ENCODE results near the gene CAMTA1.

CAMTA1 gene

DNA sequence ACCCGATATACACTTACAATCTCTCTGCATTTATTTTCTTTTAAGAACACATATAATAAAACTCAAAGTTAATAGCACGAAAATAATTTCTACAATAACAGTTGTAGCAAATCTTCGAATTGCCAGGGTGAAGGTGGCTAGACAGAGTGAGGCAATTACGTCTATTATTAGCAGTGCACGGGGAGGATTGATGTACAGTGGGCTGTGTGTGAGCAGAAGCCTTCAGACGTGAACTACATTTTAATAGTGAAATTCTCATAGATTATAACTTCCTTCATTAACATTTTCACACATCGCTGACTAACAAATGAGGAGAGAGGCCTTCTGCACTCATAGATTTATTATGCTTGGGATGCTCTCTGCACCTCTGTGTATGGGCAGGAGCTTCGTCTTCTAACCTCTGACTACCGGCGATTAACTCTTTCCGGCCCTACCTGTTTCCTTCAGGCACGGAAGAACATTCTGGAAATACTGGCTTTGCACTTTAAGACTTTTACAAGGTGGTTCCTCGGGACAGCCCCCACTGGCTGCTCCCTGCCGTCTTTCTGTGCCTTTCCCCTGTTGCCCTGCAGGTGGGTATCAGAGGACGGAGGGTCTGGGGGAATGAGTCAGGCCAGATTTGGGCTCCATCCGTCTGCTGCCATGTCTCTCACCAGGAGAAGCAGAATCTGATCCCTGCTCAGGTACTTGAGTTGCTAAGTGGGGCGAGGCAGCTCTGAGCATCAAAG, 200.5 kb downstream of the CAMTA1 start:
- no peak for DNase-seq

DNA sequence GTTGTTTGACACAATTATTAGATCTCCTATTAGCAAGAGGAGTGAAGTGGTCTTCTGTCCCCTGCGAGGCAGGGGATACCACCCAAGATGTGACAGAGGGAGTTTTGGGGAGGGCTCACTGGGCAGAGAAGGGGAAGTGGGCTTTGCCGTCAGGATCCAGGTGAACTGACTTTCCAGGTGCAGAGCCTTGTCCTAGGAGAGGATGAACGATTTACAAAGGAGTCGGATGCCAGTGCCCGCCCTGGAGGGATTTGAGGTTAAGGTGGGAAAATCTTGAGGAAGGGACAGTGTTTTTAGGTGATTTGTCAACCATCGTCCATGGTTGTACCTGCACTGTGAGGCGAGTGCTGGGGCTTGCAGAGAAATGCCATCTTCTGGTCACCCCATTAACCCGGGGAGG, 201.0 kb downstream of the CAMTA1 start:
- DNase-seq = no peak

DNA sequence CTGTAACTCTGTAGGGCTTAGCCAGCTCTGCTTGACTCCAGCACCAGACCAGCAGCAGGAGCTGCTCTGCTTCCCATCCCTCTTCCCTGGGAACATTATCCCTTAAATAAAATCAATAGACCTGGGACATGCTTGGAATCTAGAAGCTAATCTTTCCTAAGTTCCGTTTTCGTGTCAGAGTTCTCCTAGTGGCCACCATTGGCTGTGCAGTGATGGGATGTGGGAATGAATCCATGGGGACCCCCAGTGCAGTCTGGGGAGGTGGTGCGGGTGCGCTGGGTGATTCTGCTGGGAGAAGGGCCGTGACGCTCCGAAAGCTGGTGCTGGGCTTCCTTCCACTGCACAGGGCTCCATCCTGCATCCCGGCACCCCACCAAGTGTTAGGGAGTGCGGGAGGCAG, 202.7 kb downstream of the CAMTA1 start:
- DNase-seq = no peak

DNA sequence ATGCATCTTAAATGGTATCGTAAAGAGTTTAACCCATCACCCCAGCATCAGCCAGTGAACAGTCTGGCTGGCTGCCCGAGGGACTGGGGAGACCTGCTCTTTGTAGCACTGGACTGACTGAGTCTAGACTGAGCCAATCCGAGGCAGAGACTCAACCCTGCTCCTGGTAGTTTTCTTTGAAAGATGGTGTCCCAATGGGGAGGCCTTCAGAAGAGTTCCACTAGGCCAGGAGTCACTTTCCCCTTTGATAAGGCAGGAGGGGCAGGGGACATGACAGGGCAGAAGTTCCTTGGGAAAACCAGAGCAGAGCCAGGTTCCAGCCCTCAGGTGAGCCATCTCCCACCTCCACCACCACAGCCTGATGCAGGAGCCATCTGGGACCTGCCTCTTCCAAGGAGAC, 203.5 kb downstream of the CAMTA1 start:
- DNase-seq = no peak

DNA sequence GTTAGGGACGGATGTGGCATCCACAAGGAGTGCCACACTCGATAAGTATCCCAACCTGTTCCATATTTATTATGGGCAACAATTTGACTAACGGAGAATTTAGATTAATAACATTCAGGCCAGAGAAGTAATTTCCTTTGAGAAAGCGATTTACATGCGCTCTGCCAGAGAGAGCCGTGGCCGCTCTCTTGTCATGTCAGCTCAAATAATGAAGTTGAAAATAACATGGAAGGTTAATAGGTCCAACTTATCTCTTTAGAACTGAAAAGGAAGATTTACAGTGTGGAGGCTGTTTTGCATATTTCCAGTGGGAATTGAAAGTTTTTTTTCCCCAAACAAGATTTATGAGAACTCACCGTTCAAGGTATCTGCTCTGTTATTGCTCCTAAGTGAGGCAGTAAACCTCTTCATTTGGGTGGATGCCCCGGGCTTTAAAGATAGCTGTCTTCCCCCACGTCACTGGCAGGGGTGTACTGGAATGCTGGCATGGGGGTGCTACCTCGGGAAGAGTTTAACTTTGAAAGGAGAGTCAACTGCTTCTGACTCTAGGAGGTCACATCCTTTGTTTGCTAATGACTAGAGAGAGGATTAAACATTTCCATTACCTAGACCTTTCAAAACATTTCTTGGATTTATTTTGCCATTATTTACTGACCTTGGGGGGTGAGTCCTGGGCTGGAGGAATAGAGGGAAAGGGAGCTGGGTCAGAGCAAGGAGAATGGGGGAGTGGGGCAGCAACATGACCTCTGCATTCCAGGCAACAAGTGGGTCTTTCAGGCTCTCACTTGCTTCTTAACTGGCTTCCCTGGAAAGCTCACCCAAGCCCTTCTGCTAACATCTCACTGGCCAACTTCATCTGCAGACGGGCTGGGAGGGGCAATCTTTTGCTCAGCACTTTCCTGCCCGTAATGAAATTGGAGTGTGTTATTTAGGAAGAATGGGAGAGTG, 204.2 kb downstream of the CAMTA1 start:
- DNase-seq = no peak

DNA sequence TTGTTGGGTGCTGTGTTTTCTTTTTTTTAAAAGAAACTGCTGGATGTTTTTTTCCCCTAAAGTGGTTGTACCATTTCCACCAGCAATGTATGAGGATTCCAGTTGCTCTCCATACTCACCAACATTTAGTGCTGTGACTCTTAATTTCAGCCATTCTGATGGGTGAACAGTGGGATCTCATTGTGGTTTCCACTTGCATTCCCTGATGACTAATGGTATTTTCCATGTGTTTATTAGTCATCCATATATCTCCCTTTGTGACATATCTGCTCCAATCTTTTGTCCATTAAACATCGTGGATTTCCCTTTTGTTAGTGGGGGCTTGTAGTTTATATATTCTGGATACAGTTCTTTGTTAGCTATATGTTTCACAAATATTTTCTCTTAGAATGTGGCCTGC, 206.0 kb downstream of the CAMTA1 start:
- DNase-seq = no peak

DNA sequence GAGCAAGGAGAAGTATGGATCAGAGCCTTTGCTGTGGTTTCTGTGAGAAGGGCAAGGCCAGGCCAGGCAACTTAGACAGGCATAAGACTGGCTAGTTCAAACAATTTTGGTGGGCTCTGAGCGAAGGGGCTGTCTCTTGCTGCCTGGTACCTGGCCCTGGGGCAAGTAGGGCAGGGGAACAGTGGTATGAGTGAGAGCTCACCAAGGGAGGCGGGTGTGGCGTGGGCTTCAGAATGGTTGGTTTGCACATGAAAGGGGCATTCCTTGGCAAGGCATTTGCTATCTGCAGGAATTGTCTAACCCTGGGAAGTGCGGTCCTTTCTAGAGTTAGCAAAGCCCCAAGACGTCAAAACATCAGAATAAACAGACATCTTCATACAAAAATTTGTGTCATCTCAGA, 210.5 kb downstream of the CAMTA1 start:
- no peak for DNase-seq

DNA sequence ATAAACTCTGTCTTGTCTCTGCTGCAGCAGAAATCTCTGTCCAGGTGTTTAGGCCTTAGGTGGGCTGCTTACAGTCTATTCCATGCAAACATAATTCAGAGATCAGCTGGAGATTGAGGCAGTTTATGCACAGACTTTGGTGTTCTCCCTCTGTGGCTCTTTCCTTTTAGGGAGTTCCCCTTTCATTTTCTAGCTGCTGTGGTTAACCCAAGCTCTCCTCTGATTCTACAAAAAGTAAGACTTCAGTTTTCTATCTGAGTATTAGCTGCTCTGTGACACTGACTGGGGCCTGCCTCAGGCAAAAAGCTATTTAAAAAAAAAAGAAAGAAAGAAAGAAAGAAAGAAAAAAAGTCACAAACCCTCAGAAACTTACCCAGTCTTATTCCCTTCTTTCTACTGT, 211.1 kb downstream of the CAMTA1 start:
- no peak for DNase-seq

DNA sequence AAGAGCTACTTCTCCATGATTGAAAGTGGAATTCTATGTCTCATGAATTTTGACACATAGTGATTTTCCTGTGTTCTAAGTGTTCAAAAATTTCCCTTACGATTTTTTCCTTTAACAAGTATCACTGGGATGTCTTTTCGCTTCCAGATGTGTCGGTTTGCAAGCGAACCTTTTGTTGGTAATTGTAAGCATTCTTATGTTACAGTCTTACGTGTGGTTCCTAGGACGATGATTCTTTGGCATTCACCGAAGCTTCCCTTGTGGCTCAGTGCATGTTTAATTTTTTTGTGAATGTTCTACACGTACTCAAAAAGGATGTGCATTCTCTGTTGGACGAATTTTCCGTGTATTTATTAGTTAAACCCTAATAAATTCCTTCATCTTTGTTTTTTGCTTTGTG, 211.6 kb downstream of the CAMTA1 start:
- no peak for DNase-seq

DNA sequence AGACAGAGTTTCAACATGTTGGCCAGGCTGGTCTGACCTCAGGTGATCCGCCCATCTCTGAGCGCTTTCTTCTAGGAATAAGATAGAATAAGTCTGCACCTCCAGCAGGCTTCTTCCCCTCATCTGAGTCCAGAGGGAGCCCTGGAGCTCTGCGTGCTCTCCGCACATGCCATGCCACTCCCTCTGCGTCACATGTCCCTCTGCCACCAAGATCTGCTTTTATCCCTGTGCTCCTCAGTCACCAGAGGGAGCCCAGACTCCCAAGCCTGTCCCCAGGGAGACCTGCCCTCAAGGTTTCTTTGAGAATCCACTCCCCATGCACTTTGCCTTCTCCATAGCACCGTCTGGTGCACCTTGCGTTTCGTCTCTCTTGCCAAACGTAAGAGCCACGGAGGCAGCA, 213.0 kb downstream of the CAMTA1 start:
- DNase-seq = no peak

DNA sequence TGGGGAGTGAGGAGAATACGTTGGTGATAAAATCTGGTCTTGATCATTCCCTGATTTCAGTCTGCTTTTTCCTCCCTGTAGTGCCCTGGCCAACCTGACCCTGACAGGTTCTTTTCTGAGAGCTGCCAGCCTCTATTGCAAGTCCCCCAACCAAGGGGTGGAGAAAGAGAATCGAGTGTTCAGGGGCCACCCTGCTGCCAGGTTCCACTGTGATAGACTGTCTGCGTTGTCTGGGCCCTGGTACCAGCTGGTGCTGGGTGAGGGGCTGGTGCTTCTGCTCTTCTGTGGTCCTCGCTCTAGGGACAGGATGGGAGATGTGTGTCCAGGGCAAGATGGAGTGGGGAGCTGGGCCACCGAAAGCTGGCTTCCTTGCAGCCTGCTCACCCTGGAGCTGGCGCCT, 214.6 kb downstream of the CAMTA1 start:
- DNase-seq = no peak

DNA sequence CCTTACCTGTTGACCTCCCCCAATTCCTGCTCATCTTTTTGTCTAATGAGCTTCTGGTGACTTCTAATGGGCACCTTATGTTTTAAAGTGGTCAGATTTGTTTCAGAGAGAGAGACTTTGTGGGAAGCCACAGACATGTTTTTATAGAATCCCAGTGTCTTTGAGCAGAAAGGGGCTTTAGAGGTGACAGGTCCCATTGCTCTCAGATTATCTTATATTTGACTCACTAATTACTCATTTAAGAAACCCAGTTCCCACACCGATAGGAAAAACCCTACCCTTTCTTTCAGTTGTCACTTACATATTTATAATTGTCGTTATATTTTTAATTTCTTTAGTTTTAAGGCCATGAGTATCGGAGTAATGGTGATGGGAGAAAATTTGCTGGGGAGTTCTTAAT, 215.5 kb downstream of the CAMTA1 start:
- DNase-seq = no peak

DNA sequence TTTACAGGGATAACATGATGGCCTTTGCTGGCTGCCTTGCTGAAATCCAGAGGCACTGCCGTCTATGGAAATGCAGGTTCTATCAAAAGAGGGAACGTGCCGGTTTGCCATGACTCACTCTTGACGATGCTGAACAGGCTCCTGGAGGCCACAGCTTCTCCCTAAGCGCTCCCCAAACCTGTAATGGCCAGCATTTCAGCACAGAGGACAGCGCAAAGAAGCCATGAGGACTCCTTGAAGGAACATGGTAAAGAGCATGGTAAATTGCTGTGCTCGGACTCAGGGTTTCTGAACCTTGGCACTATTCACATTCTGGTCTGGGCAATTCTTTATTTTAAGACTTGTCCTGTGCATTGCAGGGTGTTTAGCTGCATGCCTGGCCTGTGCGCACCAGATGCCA, 217.5 kb downstream of the CAMTA1 start:
- DNase-seq = no peak

DNA sequence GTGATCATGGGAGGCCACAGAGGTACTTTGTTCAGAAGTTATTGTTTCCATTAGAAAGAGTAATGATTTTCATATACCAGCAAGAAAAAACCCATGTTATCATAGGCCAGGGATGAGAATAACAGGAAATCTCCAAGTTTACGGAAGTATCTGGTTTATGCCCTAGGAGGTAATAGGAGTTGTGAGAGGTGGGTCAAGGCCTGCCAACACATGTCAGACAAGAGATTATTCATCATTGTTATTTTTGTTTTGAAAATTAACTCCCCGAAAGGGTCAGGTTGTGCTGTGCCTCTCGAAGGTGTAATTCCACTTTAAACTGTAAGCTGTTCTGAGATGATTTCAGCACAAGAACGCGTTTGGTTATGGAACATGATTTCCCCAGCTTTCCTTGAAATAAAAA, 218.4 kb downstream of the CAMTA1 start:
- DNase-seq = no peak

DNA sequence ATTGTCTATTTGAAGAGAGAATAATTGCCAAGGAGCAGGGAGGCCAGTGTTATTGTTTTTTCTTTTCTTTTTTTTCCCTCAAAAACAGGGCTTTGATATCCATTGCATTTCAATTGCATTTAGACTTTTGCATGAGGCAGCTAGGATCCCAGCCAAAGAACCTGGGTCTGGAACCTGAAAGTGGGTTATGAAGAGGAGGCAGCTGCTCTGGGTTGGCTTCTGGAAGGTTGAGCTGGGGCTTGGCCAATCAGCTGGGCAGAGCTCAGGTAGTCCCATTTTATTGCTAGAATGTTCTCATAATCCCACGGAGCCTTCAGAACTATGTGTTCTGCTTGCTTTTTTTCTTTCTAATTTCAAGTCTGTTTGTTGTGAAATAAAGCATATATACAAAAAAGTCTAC, 218.9 kb downstream of the CAMTA1 start:
- no peak for DNase-seq

DNA sequence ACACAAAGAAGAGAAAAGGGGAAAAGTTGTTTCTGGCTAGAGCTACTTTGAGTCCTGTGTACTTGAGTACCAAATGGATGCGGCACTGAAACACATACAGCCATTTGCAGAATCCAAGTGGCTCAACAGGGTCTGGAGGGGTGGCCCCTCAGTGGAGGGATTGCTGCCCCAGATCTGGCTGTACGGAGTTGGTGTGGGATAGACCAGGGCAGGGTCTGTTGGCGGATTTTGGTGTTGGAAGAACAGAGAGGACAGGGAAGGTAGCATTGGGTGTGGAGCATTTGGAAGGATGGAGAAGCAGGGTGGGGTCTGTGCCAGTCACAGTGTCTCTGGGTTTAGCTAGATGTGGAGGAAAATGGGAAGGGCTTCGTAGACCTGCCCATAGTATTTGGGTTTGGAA, 220.5 kb downstream of the CAMTA1 start:
- no peak for DNase-seq

DNA sequence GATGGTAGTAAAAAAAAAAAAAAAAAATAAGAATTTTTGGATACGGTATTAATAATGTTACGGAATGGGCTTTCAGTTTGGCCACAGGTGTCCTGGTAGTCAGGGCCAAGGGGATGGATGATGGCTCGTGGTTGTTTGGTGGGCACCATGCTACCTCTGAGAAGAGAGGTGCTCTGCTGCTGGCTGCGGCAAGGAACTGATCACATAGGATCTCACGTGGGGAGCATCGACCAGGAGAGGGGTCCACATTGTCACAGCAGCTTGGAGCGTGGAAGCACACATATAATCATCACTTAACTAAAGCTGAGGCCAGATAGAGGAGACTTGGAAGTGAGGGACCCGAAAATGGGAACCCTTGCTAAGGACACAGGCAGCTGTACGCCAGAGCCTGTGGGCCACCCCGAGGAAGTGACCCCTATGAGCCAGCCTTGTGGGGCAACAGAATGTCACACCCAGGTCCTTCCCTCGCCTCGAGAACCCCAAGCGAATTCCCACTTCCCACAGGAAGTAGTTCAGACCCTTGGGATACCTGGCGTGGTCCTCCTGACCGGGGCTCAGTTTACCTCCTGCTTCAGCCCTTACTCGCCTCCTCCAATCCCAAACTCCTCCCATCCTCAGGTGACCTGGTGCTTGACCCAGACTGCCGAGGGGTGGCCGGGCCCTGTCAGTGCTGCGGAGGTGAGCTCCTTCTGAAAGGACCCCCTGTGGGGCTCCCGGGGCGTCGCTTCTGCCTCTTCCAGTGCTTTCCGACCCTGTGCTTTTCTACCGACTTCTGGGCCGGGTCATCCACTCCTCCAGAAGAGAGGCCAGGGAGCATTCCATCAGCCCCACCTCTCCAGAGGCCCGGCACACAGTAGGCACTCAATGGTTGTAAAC, 222.0 kb downstream of the CAMTA1 start:
- DNase-seq = no peak

DNA sequence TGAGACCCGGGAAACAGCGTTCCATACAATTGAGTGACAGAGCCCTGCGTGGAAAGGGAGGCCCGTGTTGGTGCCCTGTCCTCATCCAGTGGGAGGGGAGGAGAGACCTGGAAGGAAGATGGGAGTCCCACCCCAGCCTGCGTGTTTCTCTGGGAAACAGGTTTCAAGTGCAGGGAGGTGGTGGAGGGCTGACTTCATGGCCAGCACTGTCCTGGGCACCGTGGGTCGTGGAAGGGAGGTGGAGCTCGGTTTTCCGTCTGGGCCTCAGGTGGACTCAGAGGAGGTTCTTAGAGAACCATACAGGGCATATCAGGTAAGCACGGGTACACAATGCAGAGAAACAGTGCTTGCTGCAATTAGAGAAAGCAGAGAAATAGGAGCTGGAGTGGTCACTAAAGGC, 222.6 kb downstream of the CAMTA1 start:
- no peak for DNase-seq

DNA sequence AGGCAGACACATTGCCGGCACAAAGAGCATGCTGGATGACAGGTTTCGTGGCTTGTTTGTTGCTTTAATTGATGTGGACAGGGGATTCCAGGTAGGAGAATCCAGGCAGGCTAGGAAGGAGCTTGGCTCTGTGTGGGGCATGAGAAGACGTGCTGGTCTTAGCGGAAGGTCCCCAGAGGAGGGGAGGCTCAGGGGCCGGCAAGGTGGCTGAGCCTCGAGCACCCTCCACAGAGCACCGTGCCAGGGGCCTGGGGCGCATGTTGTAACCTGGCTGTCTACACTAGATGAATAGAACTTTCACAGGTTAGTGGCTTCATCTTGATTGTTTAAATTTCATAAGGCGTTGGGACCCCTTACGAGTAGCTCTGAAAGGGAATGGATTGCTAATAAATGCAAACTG, 223.1 kb downstream of the CAMTA1 start:
- DNase-seq = no peak

DNA sequence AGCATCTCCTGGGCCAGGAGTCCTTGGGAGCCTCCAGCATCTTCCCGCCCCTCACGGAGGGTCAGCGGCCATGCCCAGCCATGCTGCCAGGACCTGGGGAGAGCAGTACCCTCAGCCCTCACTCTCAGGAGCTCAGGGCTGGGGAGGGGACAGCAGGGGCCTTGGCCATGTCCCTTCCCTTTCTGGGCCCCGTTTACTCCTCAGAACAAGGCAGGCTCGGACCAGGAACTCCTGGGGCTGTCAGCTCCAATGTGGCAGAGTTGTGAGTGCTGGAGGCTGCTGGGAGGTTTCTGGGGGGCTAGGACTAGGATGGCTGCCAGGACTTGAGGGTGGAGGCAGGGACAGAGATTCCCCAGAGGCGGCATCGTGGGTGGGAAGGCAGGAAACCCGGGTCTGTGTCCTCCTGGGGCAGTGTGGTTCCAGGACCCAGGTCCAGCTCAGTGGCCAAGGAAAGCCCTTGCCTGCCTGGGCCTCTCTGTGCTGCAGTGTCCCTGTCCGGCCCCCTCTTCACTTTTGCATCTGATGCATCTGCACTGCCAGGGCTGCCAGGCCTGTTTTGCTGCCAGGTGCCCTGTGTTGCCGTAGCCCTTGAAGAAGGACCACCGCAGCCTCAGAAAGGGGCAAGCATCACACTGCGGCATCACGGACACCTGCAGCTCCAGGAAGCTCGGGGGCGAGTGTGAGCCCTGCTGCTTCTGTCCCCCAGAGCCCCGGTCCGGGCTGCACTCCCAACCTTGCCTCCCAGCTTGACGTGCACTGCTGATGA, 223.9 kb downstream of the CAMTA1 start:
- no peak for DNase-seq

DNA sequence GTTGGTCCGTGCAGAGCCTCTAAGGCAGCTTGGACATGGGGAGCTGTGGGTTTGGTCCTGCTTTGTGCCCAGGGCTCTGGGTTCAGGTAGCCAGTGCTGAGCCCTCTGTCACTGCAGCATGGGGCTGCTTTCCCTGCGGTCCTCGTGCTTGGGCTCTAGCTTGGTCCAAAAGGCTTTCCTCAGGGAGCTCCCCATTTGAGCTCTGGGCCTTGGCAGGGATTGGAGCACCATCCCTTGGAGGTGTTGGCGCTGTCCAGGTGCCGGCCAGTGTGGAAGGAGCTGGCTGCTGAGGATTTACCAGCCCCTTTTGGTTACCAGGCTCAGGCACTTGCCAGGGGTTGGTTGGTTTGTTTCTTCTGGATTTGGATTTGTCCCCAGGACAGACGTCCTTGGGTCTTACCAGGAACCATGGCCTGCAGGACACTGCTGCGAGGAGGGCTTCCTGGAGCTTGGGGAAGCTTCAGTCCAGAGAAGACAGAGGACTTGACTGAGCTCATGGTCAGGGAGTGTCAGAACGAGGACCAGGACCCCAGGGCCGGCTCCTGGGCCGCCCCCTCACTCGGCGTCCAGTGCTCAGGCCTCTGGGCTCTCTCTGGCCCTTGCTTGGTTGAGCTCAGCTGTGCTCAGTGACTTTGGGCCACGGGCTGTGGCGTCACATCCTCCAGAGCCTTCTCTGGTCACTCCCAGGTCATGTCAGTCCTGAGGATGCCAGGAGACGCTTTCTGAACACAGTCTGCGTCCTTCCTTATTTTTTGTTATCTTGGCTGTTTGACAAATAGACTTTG, 224.7 kb downstream of the CAMTA1 start:
- DNase-seq = no peak

Measured in activated naive CD4-positive, alpha-beta T cell (primary cell).